Kidney (tissue), 22 donors: Measurements from ENCODE around the gene SLC18A2. TPM values are rescaled to one million over a fixed set of nuclear protein-coding genes. Genes with fewer than 3 reads are reported as not detected.

Experiments used
- DNase-seq, 5 donors: peaks; one replicate each; pipeline ENCODE4 v3.0.0-alpha.2; 2013 to 2020
- FAIRE-seq: peaks from 2 replicates; lab custom pipeline; 2012; peaks lifted over from hg19 to GRCh38; lab: Jason Lieb, UNC
- H3K27ac ChIP-seq, 2 donors: one replicate each; pipeline ENCODE4 v1.7.0; 2013; ENCODE audit warnings: low read depth in 2 of 2, low read length in 2 of 2, inconsistent platforms in 1 of 2
- H3K27me3 ChIP-seq: one replicate; pipeline ENCODE4 v1.7.1; 2013; ENCODE audit warnings: low read length, inconsistent platforms; ENCODE audit not compliant: control insufficient read depth, insufficient read depth
- H3K36me3 ChIP-seq, 3 donors: one replicate each; pipeline versions ENCODE4 v1.7.0 to v1.7.1; 2013; ENCODE audit warnings: low read length in 3 of 3, control low read depth in 1 of 3, inconsistent platforms in 1 of 3; ENCODE audit not compliant: insufficient read depth in 3 of 3, control insufficient read depth in 2 of 3
- H3K4me1 ChIP-seq, 3 donors: one replicate each; pipeline versions ENCODE4 v1.7.0 to v1.7.1; 2013; ENCODE audit warnings: low read length in 3 of 3, inconsistent platforms in 1 of 3, low read depth in 1 of 3; ENCODE audit not compliant: control insufficient read depth in 2 of 3, insufficient read depth in 2 of 3
- H3K4me3 ChIP-seq, 3 donors: one replicate each; pipeline versions ENCODE4 v1.7.0 to v1.8.1; 2013; ENCODE audit warnings: low read length in 3 of 3, control low read depth in 1 of 3, inconsistent platforms in 1 of 3
- H3K9ac ChIP-seq, 3 donors: one replicate each; pipeline versions ENCODE4 v1.7.0 to v1.7.1; 2013; ENCODE audit warnings: low read length in 3 of 3, control low read depth in 1 of 3, inconsistent platforms in 1 of 3
- H3K9me3 ChIP-seq, 3 donors: one replicate each; pipeline versions ENCODE4 v1.7.0 to v1.7.1; 2013; ENCODE audit warnings: low read length in 3 of 3, control low read depth in 1 of 3, inconsistent platforms in 1 of 3; ENCODE audit not compliant: control insufficient read depth in 2 of 3, insufficient read depth in 1 of 3
- intact Hi-C: fragments of 100-400 bp; cut with DNase I; formaldehyde crosslinking; loops from one replicate; pipeline ENCODE4 v1.11.1; 2022
- long read RNA-seq, 10 donors: library from polyadenylated mRNA in 1 of 10; unstranded in 1 of 10; transcript quantifications; one replicate each; pipeline ENCODE4 v2.0.0 and lab custom pipeline, GENCODE V29; 2021 to 2026
- polyA plus RNA-seq: library from polyadenylated mRNA; stranded (reverse); fragments of 350-450 nt; fragmentation: Illumina TruSeq; extraction: RNeasy Lipid Tissue Mini Kit (QIAGEN cat#74804); gene quantifications from one replicate; pipeline ENCODE4 v1.2.3, GENCODE V29; 2014; ENCODE audit warnings: low read depth, low replicate concordance; ENCODE audit not compliant: insufficient read depth
- total RNA-seq: library from RNA; stranded (reverse); fragmentation: NEBNext Ultra II Directional; extraction: Animal tissue kit (Norgen Biotek cat#: 25700); gene quantifications from one replicate; pipeline ENCODE4 v1.2.1, GENCODE V29; 2021
- TF ChIP-seq, protein P1 (sequence below): IDR thresholded peaks from 3 replicates; pipeline ENCODE4 v1.5.1; 2012; ENCODE audit warnings: mild to moderate bottlenecking, moderate library complexity, borderline replicate concordance; ENCODE audit not compliant: insufficient read depth; ENCODE audit errors: extremely low read depth
- donor health status: control.
- donor health status: control.
- donor health status: control.
- donor health status: control.
- donor health status: control.
- donor health status: DM: yes; HTN: yes; CAD: no.
- donor health status: Normal renal cell carcinoma (clear cell type).

The SLC18A2 gene
- 4.6 TPM for total RNA-seq
- 0.15 TPM for polyA plus RNA-seq
- long read RNA-seq, donor 1: 0 reads
- long read RNA-seq, donor 2, partial matches to known transcripts: 0 of 13 reads
- long read RNA-seq, donor 2, other reads (novel, unspliced or antisense): 13 of 13 reads
- long read RNA-seq, donor 3: 0 reads
- long read RNA-seq, donor 4, partial matches to known transcripts: 8 of 24 reads
- long read RNA-seq, donor 4, other reads (novel, unspliced or antisense): 16 of 24 reads
- long read RNA-seq, donor 5: 0 reads
- long read RNA-seq, donor 6: 0 reads
- long read RNA-seq, donor 7, partial matches to known transcripts: 1 of 43 reads
- long read RNA-seq, donor 7, other reads (novel, unspliced or antisense): 38 of 43 reads
- long read RNA-seq, donor 8, partial matches to known transcripts: 6 of 16 reads
- long read RNA-seq, donor 8, other reads (novel, unspliced or antisense): 10 of 16 reads
- long read RNA-seq, donor 9: 0 reads
- long read RNA-seq, donor 10: 0 reads

DNA sequence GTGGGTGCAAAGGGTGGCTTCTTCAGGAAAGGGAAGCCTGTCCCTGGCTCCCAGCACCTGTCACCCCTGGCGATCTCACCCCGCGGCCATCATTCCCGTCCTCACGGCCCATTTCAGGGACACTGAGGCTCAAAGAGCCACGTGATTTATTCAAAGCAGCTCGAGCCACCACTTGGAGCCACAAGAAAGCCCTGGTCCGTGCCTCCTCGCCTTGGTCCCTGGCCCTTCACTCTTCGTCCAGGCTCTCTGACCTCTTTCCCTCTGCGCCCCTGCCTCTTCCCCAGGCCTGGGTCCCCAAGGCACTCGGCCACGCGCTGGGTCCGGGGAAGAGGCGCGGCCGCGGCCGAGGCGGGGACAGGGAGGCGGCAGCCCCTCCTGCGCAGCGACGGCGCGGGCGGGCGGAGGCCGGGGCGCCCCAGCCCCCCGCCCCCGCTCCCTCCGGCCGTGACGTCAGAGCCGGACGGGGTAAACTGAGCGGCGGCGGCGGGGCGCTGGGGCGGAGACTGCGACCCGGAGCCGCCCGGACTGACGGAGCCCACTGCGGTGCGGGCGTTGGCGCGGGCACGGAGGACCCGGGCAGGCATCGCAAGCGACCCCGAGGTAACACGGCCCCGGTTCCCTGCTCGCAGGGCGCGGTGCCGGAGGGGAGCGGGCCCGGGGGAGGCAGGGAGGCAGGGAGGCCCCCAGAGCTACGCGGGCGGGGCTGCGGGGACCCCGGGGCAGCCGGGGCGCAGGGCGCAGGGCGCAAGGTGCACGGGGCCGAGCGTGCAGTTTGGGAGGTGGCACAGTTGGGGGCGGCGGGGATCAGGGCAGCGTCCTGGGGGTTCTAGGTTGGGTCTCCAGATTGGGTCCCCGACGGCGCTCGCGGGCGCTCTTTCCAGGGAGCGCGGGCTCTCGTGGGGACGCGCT is at the start of gene SLC18A2:
SLC18A2 (plus strand) TSS at position 494 of the 909 bp plus-strand sequence. CDS start 580 bp downstream, outside the sequence.
- H3K9ac ChIP-seq: no peak within 1 kb of the TSS
- peaks cover 6% of the 10 kb centered on the region for H3K27me3 ChIP-seq
- TF ChIP-seq, protein P1, sequence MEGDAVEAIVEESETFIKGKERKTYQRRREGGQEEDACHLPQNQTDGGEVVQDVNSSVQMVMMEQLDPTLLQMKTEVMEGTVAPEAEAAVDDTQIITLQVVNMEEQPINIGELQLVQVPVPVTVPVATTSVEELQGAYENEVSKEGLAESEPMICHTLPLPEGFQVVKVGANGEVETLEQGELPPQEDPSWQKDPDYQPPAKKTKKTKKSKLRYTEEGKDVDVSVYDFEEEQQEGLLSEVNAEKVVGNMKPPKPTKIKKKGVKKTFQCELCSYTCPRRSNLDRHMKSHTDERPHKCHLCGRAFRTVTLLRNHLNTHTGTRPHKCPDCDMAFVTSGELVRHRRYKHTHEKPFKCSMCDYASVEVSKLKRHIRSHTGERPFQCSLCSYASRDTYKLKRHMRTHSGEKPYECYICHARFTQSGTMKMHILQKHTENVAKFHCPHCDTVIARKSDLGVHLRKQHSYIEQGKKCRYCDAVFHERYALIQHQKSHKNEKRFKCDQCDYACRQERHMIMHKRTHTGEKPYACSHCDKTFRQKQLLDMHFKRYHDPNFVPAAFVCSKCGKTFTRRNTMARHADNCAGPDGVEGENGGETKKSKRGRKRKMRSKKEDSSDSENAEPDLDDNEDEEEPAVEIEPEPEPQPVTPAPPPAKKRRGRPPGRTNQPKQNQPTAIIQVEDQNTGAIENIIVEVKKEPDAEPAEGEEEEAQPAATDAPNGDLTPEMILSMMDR: no peak
- no peak within 1 kb of the TSS for H3K27ac ChIP-seq
- no peaks in the 10 kb centered on the region for H3K9me3 ChIP-seq
- peak in 4 of 5 donors; percentile 16 to 55 (median 42) for DNase-seq
- FAIRE-seq: no peak
- intact Hi-C loops: no loop called here
- no peaks in the 10 kb centered on the region for H3K4me1 ChIP-seq
- H3K36me3 ChIP-seq: no peaks in the 10 kb centered on the region
- H3K4me3 ChIP-seq: no peak within 1 kb of the TSS

DNA sequence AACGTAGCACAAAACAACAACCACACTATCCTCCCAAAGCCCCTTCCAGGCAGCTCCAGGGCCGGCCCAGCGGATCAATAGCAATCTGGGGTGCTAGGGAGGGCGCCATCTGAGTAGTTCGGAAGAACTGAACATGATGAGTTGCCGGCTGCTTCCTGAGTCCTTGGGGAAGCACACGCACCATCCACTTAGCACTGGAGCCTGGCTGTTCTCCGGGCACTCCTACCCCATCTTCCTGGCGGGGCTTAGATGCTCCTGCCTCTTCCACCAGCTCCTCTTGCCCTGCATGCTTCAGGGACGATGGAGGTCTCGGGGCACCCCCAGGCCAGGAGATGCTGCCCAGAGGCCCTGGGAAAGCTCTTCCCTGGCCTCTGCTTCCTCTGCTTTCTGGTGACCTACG is 43.7 kb upstream of the SLC18A2 start, which contains the start of gene KCNK18:
KCNK18 (plus strand) TSS at position 301 of the 400 bp plus-strand sequence; CDS start at position 301, 0 bp downstream.
- FAIRE-seq (no peak), DNase-seq (peak in 1 of 5 donors; percentile 59)
- Histone ChIP-seq H3K4me3 (no peak within 1 kb of the TSS), H3K36me3 (no peaks in the 10 kb centered on the region), H3K27me3 (no peaks in the 10 kb centered on the region), H3K9me3 (no peaks in the 10 kb centered on the region), H3K27ac (no peak within 1 kb of the TSS), H3K9ac (no peak within 1 kb of the TSS), H3K4me1 (no peaks in the 10 kb centered on the region)
- intact Hi-C loops: no loop called here
- TF ChIP-seq, protein P1: no peak

DNA sequence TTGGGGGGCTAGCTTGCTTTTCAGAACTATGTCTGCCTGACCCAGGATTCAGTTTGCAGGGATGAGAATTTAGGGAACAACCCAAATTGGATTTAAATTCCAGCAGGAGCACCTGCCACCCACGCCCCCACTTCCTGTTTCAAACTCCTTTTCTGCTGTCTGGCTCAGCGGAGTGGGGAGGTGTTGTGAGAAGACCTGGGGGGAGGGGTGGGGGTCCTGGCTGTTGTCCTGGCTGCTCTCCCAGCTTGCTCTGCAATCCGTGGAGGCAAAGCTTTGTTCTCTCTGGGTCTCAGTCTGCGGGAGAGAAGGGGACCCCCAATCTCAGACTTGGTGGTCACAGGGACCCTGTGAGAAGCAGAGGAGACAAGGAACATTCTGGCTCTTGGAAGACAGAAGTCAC is 42.8 kb upstream of the SLC18A2 start:
- peak in 1 of 5 donors; percentile 13 for DNase-seq
- H3K9ac ChIP-seq: no peak overlapping the region

More for the DNA sequence above, 42.8 kb upstream of the SLC18A2 start:
- Histone ChIP-seq H3K36me3 (no peaks in the 10 kb centered on the region), H3K27ac (no peak overlapping the region), H3K27me3 (no peaks in the 10 kb centered on the region), H3K4me3 (no peak overlapping the region), H3K4me1 (no peaks in the 10 kb centered on the region), H3K9me3 (no peaks in the 10 kb centered on the region)
- intact Hi-C loops: no loop called here
- TF ChIP-seq, protein P1: no peak
- no peak for FAIRE-seq
